Activated T-helper 17 cell treated with anti-CD3 and anti-CD28 coated beads, Interleukin-2, amount 50 U/mL, for 72 hours (primary cell): ENCODE data around the gene ATP6V0E1. TPM values are rescaled to one million over a fixed set of nuclear protein-coding genes. Genes with fewer than 3 reads are reported as not detected.

ENCODE experiments used
- ATAC-seq: fragments of 150-1000 bp; cut with Tn5 transposase; replicated peaks from 2 replicates; pipeline ENCODE4 v1.10.0; 2021; ENCODE audit warnings: mild to moderate bottlenecking, moderate library complexity
- H3K27ac Mint-ChIP-seq: one replicate; pipeline ENCODE4 v1.8.0; 2022; ENCODE audit warnings: mixed read lengths
- H3K27me3 Mint-ChIP-seq: one replicate; pipeline ENCODE4 v1.8.0; 2022; ENCODE audit warnings: mixed read lengths
- H3K36me3 Mint-ChIP-seq: one replicate; pipeline ENCODE4 v1.8.0; 2022; ENCODE audit warnings: low read depth, mild to moderate bottlenecking, mixed read lengths
- H3K4me1 Mint-ChIP-seq: one replicate; pipeline ENCODE4 v1.8.0; 2022; ENCODE audit warnings: mixed read lengths
- H3K4me3 Mint-ChIP-seq: one replicate; pipeline ENCODE4 v1.8.0; 2022; ENCODE audit warnings: mild to moderate bottlenecking, mixed read lengths
- H3K9me3 Mint-ChIP-seq: one replicate; pipeline ENCODE4 v1.8.0; 2022; ENCODE audit warnings: mixed read lengths
- total RNA-seq, 2 donors: library from RNA; stranded (reverse); gene quantifications; one replicate each; pipeline ENCODE4 v1.2.3, GENCODE V29; 2022

Gene ATP6V0E1
- 100 to 1,000 TPM; 123 to 163 TPM for total RNA-seq

GRCh38 chr5:172983542-172984243 is at the start of gene ATP6V0E1:
ATP6V0E1 (plus strand) TSS chr5:172983771; CDS start chr5:172983861, 90 bp downstream.
- Mint-ChIP-seq H3K9me3 (no peaks in the 10 kb centered on the region), H3K4me3 (peak within 1 kb of the TSS; percentile 86), H3K4me1 (peaks cover 17% of the 10 kb centered on the region), H3K27ac (peak within 1 kb of the TSS; percentile 98), H3K36me3 (peaks cover 50% of the 10 kb centered on the region), H3K27me3 (no peaks in the 10 kb centered on the region)
- ATAC-seq = peak; percentile 93

GRCh38 chr5:172935096-172935495 is 48.5 kb upstream of the ATP6V0E1 start:
- Mint-ChIP-seq H3K4me3 (no peak overlapping the region), H3K36me3 (peaks cover 19% of the 10 kb centered on the region), H3K9me3 (no peaks in the 10 kb centered on the region), H3K27ac (no peak overlapping the region), H3K4me1 (no peaks in the 10 kb centered on the region), H3K27me3 (no peaks in the 10 kb centered on the region)
- ATAC-seq = no peak

- no peaks in the 10 kb centered on the region for H3K27me3 Mint-ChIP-seq
- peak overlapping the region; percentile 32 for H3K27ac Mint-ChIP-seq
- H3K4me3 Mint-ChIP-seq = no peak overlapping the region
- no peak for ATAC-seq
- H3K9me3 Mint-ChIP-seq = no peaks in the 10 kb centered on the region
- H3K36me3 Mint-ChIP-seq = peaks cover 19% of the 10 kb centered on the region
- no peaks in the 10 kb centered on the region for H3K4me1 Mint-ChIP-seq
These were observed 47.2 kb upstream of the ATP6V0E1 start for GRCh38 chr5:172936401-172936800.

- ATAC-seq = no peak
- H3K36me3 Mint-ChIP-seq = peaks cover 19% of the 10 kb centered on the region
- no peaks in the 10 kb centered on the region for H3K9me3 Mint-ChIP-seq
- H3K4me3 Mint-ChIP-seq = no peak overlapping the region
- H3K27ac Mint-ChIP-seq = no peak overlapping the region
- H3K4me1 Mint-ChIP-seq = no peaks in the 10 kb centered on the region
- no peaks in the 10 kb centered on the region for H3K27me3 Mint-ChIP-seq
These were observed 44.5 kb upstream of the ATP6V0E1 start for GRCh38 chr5:172939071-172939470.

GRCh38 chr5:172939611-172940267 is 43.8 kb upstream of the ATP6V0E1 start:
- Mint-ChIP-seq H3K4me1 (no peaks in the 10 kb centered on the region), H3K27ac (no peak overlapping the region), H3K27me3 (no peaks in the 10 kb centered on the region), H3K36me3 (peaks cover 19% of the 10 kb centered on the region), H3K4me3 (no peak overlapping the region), H3K9me3 (no peaks in the 10 kb centered on the region)
- no peak for ATAC-seq

- no peaks in the 10 kb centered on the region for H3K27me3 Mint-ChIP-seq
These were observed 43.1 kb upstream of the ATP6V0E1 start for GRCh38 chr5:172940268-172941066.

GRCh38 chr5:172941067-172941516 is 42.5 kb upstream of the ATP6V0E1 start:
- H3K27ac Mint-ChIP-seq = no peak overlapping the region
- H3K9me3 Mint-ChIP-seq = no peaks in the 10 kb centered on the region
- no peak overlapping the region for H3K4me3 Mint-ChIP-seq
- no peaks in the 10 kb centered on the region for H3K4me1 Mint-ChIP-seq
- H3K36me3 Mint-ChIP-seq = peaks cover 20% of the 10 kb centered on the region
- no peak for ATAC-seq
- no peaks in the 10 kb centered on the region for H3K27me3 Mint-ChIP-seq

More at GRCh38 chr5:172940268-172941066, 43.1 kb upstream of the ATP6V0E1 start:
- Mint-ChIP-seq H3K27ac (no peak overlapping the region), H3K4me1 (no peaks in the 10 kb centered on the region), H3K9me3 (no peaks in the 10 kb centered on the region), H3K36me3 (peaks cover 22% of the 10 kb centered on the region), H3K4me3 (no peak overlapping the region)
- no peak for ATAC-seq

- no peaks in the 10 kb centered on the region for H3K9me3 Mint-ChIP-seq
- no peaks in the 10 kb centered on the region for H3K27me3 Mint-ChIP-seq
- no peak overlapping the region for H3K27ac Mint-ChIP-seq
- H3K4me3 Mint-ChIP-seq = no peak overlapping the region
- H3K4me1 Mint-ChIP-seq = no peaks in the 10 kb centered on the region
- ATAC-seq = no peak
- peaks cover 16% of the 10 kb centered on the region for H3K36me3 Mint-ChIP-seq
These were observed 41.0 kb upstream of the ATP6V0E1 start for GRCh38 chr5:172942556-172942955.

- no peak for ATAC-seq
- H3K4me1 Mint-ChIP-seq = no peaks in the 10 kb centered on the region
- H3K36me3 Mint-ChIP-seq = peaks cover 24% of the 10 kb centered on the region
- H3K27ac Mint-ChIP-seq = no peak overlapping the region
- H3K9me3 Mint-ChIP-seq = no peaks in the 10 kb centered on the region
- no peaks in the 10 kb centered on the region for H3K27me3 Mint-ChIP-seq
- no peak overlapping the region for H3K4me3 Mint-ChIP-seq
These were observed 40.2 kb upstream of the ATP6V0E1 start for GRCh38 chr5:172943283-172943841.

- Mint-ChIP-seq H3K9me3 (no peaks in the 10 kb centered on the region), H3K4me1 (no peaks in the 10 kb centered on the region), H3K4me3 (no peak overlapping the region), H3K36me3 (peaks cover 24% of the 10 kb centered on the region), H3K27me3 (no peaks in the 10 kb centered on the region), H3K27ac (no peak overlapping the region)
- ATAC-seq = no peak
These were observed 39.7 kb upstream of the ATP6V0E1 start for GRCh38 chr5:172943906-172944305.

- Mint-ChIP-seq H3K9me3 (no peaks in the 10 kb centered on the region), H3K27ac (peak overlapping the region; percentile 78), H3K36me3 (peaks cover 24% of the 10 kb centered on the region), H3K4me1 (no peaks in the 10 kb centered on the region), H3K4me3 (no peak overlapping the region), H3K27me3 (no peaks in the 10 kb centered on the region)
- ATAC-seq = no peak
These were observed 38.8 kb upstream of the ATP6V0E1 start for GRCh38 chr5:172944741-172945140.

GRCh38 chr5:172945151-172945550 is 38.4 kb upstream of the ATP6V0E1 start:
- Mint-ChIP-seq H3K27me3 (no peaks in the 10 kb centered on the region), H3K4me1 (no peaks in the 10 kb centered on the region), H3K27ac (peak overlapping the region; percentile 78), H3K36me3 (peaks cover 24% of the 10 kb centered on the region), H3K9me3 (no peaks in the 10 kb centered on the region), H3K4me3 (no peak overlapping the region)
- no peak for ATAC-seq

GRCh38 chr5:172946146-172946545 is 37.4 kb upstream of the ATP6V0E1 start:
- H3K27me3 Mint-ChIP-seq = no peaks in the 10 kb centered on the region

GRCh38 chr5:172949426-172949825 is 34.1 kb upstream of the ATP6V0E1 start:
- Mint-ChIP-seq H3K36me3 (peaks cover 24% of the 10 kb centered on the region), H3K4me3 (no peak overlapping the region), H3K4me1 (no peaks in the 10 kb centered on the region), H3K9me3 (no peaks in the 10 kb centered on the region), H3K27ac (no peak overlapping the region), H3K27me3 (no peaks in the 10 kb centered on the region)
- no peak for ATAC-seq

More at GRCh38 chr5:172946146-172946545, 37.4 kb upstream of the ATP6V0E1 start:
- ATAC-seq = no peak
- no peaks in the 10 kb centered on the region for H3K4me1 Mint-ChIP-seq
- H3K9me3 Mint-ChIP-seq = no peaks in the 10 kb centered on the region
- H3K4me3 Mint-ChIP-seq = no peak overlapping the region
- no peak overlapping the region for H3K27ac Mint-ChIP-seq
- peaks cover 24% of the 10 kb centered on the region for H3K36me3 Mint-ChIP-seq
